Large intestine (tissue), 3 donors: ENCODE results near the gene TACO1. TPM values are rescaled to one million over a fixed set of nuclear protein-coding genes. Genes with fewer than 3 reads are reported as not detected.

ENCODE experiments used
- DNase-seq, 2 donors: peaks; one replicate each; pipeline versions ENCODE4 v3.0.0 to v3.0.0-alpha.2; 2013
- H3K27ac ChIP-seq: one replicate; pipeline ENCODE4 v1.5.1; 2013; ENCODE audit warnings: low read length
- H3K27me3 ChIP-seq: 2 replicates; pipeline ENCODE4 v1.6.1; 2013; ENCODE audit warnings: low read length; ENCODE audit not compliant: control insufficient read depth, insufficient read depth
- H3K36me3 ChIP-seq: 2 replicates; pipeline ENCODE4 v1.6.1; 2013; ENCODE audit warnings: low read length; ENCODE audit not compliant: control insufficient read depth, insufficient read depth
- H3K4me1 ChIP-seq: one replicate; pipeline ENCODE4 v1.6.1; 2013; ENCODE audit warnings: low read length; ENCODE audit not compliant: control insufficient read depth, insufficient read depth
- H3K4me3 ChIP-seq: one replicate; pipeline ENCODE4 v1.5.1; 2013; ENCODE audit warnings: low read length
- H3K9me3 ChIP-seq: one replicate; pipeline ENCODE4 v1.6.1; 2013; ENCODE audit warnings: mild to moderate bottlenecking, low read depth, low read length, moderate library complexity; ENCODE audit not compliant: control insufficient read depth
- WGBS: methylation state at CpG from one replicate; pipeline ENCODE4 v1.1.5; 2013; ENCODE audit warnings: low lambda C conversion rate; ENCODE audit not compliant: insufficient coverage; 5-methylcytosine and 5-hydroxymethylcytosine counted together
- polyA plus RNA-seq: library from polyadenylated mRNA; unstranded; fragments of 120-200 nt; gene quantifications from one replicate; pipeline ENCODE4 v1.2.1, GENCODE V29; 2013

TACO1 gene
- polyA plus RNA-seq, 1 donor: 20.3 TPM

DNA sequence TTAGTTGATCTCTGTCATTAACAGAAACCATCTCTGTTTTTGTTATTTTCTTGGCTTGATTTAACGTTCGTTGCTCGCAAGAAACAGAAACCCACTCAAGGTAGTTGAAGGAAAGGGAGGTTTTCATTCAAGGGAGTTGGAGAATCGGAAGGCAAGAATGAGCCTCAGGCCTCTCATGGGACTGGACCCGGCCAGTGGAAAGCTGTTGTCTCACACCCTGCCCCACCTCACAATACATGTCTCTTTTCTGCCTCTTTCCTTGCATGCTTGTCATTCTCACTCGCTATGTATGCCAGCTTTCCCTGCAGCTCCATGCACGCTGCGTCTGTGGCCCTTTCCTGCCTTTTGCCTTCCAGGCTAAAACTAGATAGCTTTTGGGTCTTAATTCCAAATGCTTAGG, 32.1 kb upstream of the TACO1 start:
- 96% methylated on average over 3 of the region's 8 CpGs for WGBS
- Histone ChIP-seq H3K9me3 (no peaks in the 10 kb centered on the region), H3K4me3 (no peak overlapping the region), H3K4me1 (no peaks in the 10 kb centered on the region), H3K27me3 (no peaks in the 10 kb centered on the region), H3K27ac (no peak overlapping the region), H3K36me3 (peaks cover 11% of the 10 kb centered on the region)
- no peak for DNase-seq

DNA sequence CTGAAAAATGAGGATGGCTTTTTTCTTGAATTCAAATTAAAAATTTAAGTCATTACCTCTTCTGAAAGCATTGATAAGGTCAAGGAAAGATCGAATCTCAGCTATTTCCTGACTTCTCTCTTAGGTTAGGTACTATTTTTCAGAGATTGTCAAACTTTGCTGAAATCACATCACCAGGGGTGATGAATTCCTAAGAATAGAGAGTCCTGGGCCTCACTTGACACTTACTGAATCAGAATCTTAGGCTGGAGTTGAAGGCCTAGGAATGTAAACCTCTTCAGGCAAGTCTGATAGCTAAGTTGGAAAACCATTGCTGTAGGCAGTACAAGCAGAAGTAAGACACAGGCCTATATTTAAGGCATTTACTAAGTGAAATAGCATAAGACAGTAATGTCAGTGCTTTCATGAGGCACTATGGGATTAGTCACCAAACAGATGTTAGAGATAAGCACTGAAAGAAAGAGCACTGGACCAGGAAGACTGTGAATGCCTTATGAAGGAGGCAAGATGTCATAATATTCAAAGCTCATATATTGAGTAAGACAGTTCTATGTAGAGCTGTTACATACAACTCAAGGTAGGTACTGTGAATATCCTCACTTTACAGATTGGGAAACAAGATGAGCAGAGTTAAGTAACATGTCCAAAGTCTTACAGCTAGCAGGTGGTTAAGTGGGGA, 28.9 kb upstream of the TACO1 start:
- Histone ChIP-seq H3K27ac (no peak overlapping the region), H3K27me3 (no peaks in the 10 kb centered on the region), H3K36me3 (peaks cover 11% of the 10 kb centered on the region), H3K9me3 (no peaks in the 10 kb centered on the region), H3K4me3 (no peak overlapping the region), H3K4me1 (no peaks in the 10 kb centered on the region)
- DNase-seq: peak; percentile 9
- no CpG with 5 or more reads among the region's 1 CpG for WGBS

DNA sequence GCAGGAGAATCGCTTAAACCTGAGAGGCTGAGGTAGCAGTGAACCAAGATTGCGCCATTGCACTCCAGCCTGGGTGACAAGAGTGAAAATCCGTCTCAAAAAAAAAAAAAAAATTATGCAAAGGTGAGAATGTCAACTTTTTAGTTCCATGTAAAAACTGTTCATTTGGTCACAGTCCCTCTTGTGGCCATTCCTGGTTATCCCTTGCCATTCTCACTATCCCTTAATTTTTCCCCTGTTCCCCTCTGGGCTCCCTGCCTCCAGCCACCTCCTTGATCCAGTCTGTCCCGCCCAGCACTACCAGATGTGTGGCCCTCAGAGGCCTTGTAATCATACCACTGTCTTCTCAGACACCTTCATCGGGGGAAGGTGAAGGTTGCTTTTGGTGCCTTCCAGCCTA, 27.1 kb upstream of the TACO1 start:
- no peaks in the 10 kb centered on the region for H3K4me1 ChIP-seq
- H3K27me3 ChIP-seq: no peaks in the 10 kb centered on the region
- no peak overlapping the region for H3K4me3 ChIP-seq
- no peak overlapping the region for H3K27ac ChIP-seq
- H3K9me3 ChIP-seq: no peaks in the 10 kb centered on the region
- H3K36me3 ChIP-seq: peaks cover 9% of the 10 kb centered on the region
- DNase-seq: no peak
- no CpG with 5 or more reads among the region's 5 CpGs for WGBS

DNA sequence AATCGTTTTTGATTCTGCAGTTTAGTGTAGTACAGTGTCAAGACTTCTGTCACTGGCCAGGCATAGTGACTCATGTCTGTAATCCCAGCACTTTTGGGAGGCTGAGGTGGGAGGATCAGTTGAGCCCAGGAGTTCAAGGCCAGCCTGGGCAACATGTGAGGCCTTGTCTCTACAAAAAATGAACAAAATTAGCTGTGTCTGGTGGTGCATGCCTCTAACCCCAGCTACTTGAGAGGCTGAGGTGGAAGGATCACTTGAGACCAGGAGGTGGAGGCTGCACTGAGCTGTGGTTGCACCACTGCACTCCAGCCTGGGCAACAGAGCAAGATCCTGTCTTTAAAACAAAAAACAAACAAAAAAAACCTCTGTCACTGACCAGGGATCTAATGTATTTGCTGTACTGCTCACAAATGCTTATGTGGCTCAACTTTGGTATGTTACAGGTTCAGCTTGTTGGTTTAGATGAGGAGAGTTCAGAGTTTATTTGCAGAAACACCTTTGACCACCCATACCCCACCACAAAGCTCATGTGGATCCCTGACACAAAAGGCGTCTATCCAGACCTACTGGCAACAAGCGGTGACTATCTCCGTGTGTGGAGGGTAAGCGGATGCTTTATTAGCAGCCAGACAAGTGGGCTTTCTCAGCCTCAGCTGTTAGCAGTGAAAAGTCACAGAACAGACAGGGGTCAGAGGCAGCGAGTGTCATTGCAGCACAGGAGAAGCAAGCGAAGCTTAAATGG, 22.5 kb upstream of the TACO1 start:
- Histone ChIP-seq H3K4me3 (no peak overlapping the region), H3K9me3 (no peaks in the 10 kb centered on the region), H3K27ac (no peak overlapping the region), H3K36me3 (peaks cover 29% of the 10 kb centered on the region), H3K4me1 (peaks cover 14% of the 10 kb centered on the region), H3K27me3 (no peaks in the 10 kb centered on the region)
- no CpG with 5 or more reads among the region's 7 CpGs for WGBS
- DNase-seq: no peak

DNA sequence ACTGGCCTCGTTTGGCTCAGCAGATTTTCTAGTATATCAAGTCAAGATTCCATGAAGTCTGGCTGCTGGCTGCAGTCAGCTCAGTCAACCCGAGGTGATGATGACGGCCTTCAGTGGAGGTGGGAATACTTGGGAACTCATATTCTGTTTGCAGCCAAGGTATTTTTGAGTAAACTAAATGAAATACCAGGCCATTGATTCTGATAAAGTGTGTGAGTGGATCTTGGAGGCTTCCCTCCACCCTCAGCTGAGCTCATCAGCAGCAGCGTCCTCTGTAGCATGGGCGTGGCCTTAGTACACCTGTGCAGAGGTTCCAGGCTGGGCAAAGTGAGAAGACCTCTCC, 22.0 kb upstream of the TACO1 start:
- Histone ChIP-seq H3K4me3 (no peak overlapping the region), H3K4me1 (peaks cover 14% of the 10 kb centered on the region), H3K27me3 (no peaks in the 10 kb centered on the region), H3K9me3 (no peaks in the 10 kb centered on the region), H3K27ac (no peak overlapping the region), H3K36me3 (peaks cover 34% of the 10 kb centered on the region)
- DNase-seq: peak in 1 of 2 donors; percentile 19
- no CpG with 5 or more reads among the region's 5 CpGs for WGBS

DNA sequence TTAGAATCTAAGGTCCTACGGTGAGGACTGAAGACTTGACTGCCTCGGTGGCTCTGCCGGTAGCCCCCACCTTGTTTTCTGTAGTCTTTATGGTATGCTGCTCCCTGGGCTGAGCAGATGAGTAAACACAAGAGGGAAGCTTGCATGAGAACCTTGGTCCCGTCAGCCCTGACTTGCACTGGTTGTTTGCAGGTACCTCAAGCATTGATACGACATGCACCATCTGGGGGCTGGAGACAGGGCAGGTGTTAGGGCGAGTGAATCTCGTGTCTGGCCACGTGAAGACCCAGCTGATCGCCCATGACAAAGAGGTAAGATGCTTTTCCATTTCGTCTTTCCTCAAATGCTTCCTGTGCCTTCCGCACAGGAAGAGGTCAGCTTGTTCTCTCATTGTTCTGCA, 21.1 kb upstream of the TACO1 start:
- peak; percentile 13 to 46 for DNase-seq
- Histone ChIP-seq H3K27ac (no peak overlapping the region), H3K27me3 (no peaks in the 10 kb centered on the region), H3K4me1 (peaks cover 14% of the 10 kb centered on the region), H3K9me3 (no peaks in the 10 kb centered on the region), H3K36me3 (peaks cover 39% of the 10 kb centered on the region), H3K4me3 (no peak overlapping the region)
- 100% methylated on average over 1 of the region's 11 CpGs for WGBS

DNA sequence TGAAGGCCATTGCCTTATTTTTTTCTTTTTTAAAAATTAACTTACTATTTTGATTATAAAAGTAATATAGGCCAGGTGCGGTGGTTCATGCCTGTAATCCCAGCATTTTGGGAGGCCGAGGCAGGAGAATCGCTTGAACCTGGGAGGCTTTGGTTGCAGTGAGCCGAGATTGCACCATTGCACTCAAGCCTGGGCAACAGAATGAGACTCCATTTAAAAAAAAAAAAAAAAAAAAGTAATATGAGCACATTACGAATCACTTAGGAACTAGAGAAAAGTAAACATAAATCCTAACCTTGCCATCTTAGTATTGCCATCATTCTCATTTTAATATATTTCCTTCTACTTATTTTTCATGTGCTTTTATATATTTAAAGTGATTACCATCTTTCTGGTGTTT, 12.9 kb upstream of the TACO1 start:
- no CpG with 5 or more reads among the region's 5 CpGs for WGBS
- no peak for DNase-seq
- Histone ChIP-seq H3K4me1 (no peaks in the 10 kb centered on the region), H3K9me3 (no peaks in the 10 kb centered on the region), H3K27ac (no peak overlapping the region), H3K27me3 (no peaks in the 10 kb centered on the region), H3K36me3 (peaks cover 84% of the 10 kb centered on the region), H3K4me3 (no peak overlapping the region)

DNA sequence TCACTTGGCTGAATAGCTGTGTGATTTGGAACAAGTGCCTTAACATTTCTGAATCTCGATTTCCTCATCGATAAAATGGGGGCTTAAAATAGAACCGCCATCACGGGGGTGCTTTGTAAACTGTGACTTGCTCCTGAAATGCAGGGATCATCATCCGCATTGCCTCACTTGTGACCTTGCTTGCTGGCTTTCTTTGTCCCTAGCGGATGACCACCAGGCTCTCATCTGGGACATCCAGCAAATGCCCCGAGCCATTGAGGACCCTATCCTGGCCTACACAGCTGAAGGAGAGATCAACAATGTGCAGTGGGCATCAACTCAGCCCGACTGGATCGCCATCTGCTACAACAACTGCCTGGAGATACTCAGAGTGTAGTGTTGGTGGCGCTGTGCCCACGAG, 11.9 kb upstream of the TACO1 start:
- DNase-seq: no peak
- Histone ChIP-seq H3K9me3 (no peaks in the 10 kb centered on the region), H3K27me3 (no peaks in the 10 kb centered on the region), H3K36me3 (peaks cover 82% of the 10 kb centered on the region), H3K27ac (no peak overlapping the region), H3K4me1 (no peaks in the 10 kb centered on the region), H3K4me3 (no peak overlapping the region)
- no CpG with 5 or more reads among the region's 11 CpGs for WGBS

DNA sequence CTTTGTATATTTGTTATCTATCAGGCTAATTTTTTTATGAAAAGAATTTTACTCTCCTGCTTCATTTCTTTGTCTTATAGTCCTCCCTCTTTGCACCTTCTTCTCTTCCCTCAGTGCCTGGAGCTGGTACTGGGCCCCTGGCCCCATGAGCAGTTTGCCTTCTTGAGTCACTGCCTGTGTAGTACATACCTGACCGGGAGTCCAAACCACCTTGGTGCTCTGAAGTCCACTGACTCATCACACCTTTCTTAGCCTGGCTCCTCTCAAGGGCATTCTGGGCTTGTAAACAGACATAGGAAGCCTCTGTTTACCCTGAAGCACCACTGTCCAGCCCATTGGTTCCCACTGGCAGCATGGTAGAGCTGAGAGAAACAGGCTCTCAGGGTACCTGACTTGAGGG, 11.0 kb upstream of the TACO1 start:
- no peak for DNase-seq
- Histone ChIP-seq H3K36me3 (peaks cover 77% of the 10 kb centered on the region), H3K27me3 (no peaks in the 10 kb centered on the region), H3K9me3 (no peaks in the 10 kb centered on the region), H3K4me3 (no peak overlapping the region), H3K27ac (no peak overlapping the region), H3K4me1 (no peaks in the 10 kb centered on the region)
- WGBS: no CpG with 5 or more reads among the region's 1 CpG

DNA sequence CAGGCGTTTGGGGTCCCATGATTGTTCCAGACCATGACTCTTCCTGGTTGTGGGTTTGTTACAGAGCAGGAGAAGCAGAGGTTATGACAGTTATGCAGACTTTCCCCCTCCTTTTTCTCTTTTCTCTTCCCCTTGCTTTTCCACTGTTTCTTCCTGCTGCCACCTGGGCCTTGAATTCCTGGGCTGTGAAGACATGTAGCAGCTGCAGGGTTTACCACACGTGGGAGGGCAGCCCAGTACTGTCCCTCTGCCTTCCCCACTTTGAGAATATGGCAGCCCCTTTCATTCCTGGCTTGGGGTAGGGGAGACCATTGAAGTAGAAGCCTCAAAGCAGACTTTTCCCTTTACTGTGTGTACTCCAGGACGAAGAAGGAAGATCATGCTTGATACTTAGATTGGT, 7.9 kb upstream of the TACO1 start:
- H3K4me1 ChIP-seq: no peaks in the 10 kb centered on the region
- H3K36me3 ChIP-seq: peaks cover 57% of the 10 kb centered on the region
- H3K27me3 ChIP-seq: no peaks in the 10 kb centered on the region
- H3K4me3 ChIP-seq: no peak overlapping the region
- WGBS: no CpG with 5 or more reads among the region's 3 CpGs
- H3K9me3 ChIP-seq: no peaks in the 10 kb centered on the region
- no peak for DNase-seq
- no peak overlapping the region for H3K27ac ChIP-seq

DNA sequence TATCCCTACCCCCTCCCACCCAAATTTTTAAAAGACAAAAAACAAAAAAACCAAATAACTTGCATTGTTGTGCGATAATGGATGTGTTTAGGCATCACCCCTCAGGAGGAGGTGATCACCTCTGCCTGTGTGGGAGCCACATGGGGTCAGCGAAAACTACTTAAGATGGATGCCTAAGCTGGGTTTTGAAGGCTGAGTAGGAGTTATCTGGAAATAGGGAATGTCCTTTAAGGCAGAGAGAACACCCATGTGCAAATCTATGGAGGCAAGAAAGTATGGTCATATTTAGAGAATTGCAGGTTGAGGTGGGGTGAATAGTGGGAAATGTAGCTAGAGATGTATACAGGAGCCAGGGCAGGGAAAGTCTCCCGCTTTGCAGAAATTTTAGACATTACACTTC, 5.6 kb upstream of the TACO1 start:
- WGBS: no CpG with 5 or more reads among the region's 3 CpGs
- no peak for DNase-seq
- no peak overlapping the region for H3K4me3 ChIP-seq
- no peak overlapping the region for H3K27ac ChIP-seq
- H3K36me3 ChIP-seq: peaks cover 38% of the 10 kb centered on the region
- H3K27me3 ChIP-seq: no peaks in the 10 kb centered on the region
- no peaks in the 10 kb centered on the region for H3K4me1 ChIP-seq
- H3K9me3 ChIP-seq: no peaks in the 10 kb centered on the region
